Measurements from ENCODE around the gene IHH. TPM values are rescaled to one million over a fixed set of nuclear protein-coding genes. Genes with fewer than 3 reads are reported as not detected.

Gene IHH
- polyA plus RNA-seq, 3 donors, result not detected

GRCh38 chr2:219087848-219088247 lies 27.1 kb upstream of the IHH start:
- no peaks in the 10 kb centered on the region for H3K9me3 ChIP-seq (replicated peaks in 1 of 2; ENCODE audit: control insufficient read depth in 1 of 2, insufficient read depth in 1 of 2, low read length in 2 of 2)
- no peak overlapping the region for H3K4me2 ChIP-seq (replicated peaks; ENCODE audit: extremely low read depth, low read length, poor library complexity, severe bottlenecking)
- no peaks in the 10 kb centered on the region for H3K79me2 ChIP-seq (ENCODE audit: insufficient read depth, low read length)
- H3K9me3 Mint-ChIP-seq, result no peaks in the 10 kb centered on the region
- H3K36me3 Mint-ChIP-seq, result peaks cover 5 to 12% of the 10 kb centered on the region in 2 donors
- H3K4me3 ChIP-seq (replicated peaks in 1 of 3; ENCODE audit: low read depth in 2 of 3, low read length in 3 of 3), result no peak overlapping the region
- DNase-seq, result no peak
- peaks cover 40% of the 10 kb centered on the region for H3K4me1 Mint-ChIP-seq
- peaks cover 0 to 1% of the 10 kb centered on the region in 2 donors for H3K36me3 ChIP-seq (replicated peaks in 1 of 2; ENCODE audit: control insufficient read depth in 1 of 2, insufficient read depth in 2 of 2, low read length in 2 of 2)
- TF ChIP-seq, protein P1, sequence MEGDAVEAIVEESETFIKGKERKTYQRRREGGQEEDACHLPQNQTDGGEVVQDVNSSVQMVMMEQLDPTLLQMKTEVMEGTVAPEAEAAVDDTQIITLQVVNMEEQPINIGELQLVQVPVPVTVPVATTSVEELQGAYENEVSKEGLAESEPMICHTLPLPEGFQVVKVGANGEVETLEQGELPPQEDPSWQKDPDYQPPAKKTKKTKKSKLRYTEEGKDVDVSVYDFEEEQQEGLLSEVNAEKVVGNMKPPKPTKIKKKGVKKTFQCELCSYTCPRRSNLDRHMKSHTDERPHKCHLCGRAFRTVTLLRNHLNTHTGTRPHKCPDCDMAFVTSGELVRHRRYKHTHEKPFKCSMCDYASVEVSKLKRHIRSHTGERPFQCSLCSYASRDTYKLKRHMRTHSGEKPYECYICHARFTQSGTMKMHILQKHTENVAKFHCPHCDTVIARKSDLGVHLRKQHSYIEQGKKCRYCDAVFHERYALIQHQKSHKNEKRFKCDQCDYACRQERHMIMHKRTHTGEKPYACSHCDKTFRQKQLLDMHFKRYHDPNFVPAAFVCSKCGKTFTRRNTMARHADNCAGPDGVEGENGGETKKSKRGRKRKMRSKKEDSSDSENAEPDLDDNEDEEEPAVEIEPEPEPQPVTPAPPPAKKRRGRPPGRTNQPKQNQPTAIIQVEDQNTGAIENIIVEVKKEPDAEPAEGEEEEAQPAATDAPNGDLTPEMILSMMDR (IDR thresholded peaks at IDR 0.05), result no peak
- no peak overlapping the region for H2AFZ ChIP-seq (ENCODE audit: insufficient read depth, low read depth, low read length, poor library complexity, severe bottlenecking)
- intact Hi-C loops (cut with micrococcal nuclease), result no loop called here
- no peaks in the 10 kb centered on the region for H4K20me1 ChIP-seq (ENCODE audit: insufficient read depth, low read length)
- H3K27me3 ChIP-seq (ENCODE audit: control insufficient read depth in 2 of 2, insufficient read depth in 2 of 2, low read length in 2 of 2), result no peaks in the 10 kb centered on the region
- peaks cover 0 to 1% (median 0%) of the 10 kb centered on the region in 3 donors for H3K27me3 Mint-ChIP-seq (ENCODE audit: low read depth in 3 of 3)
- no peak overlapping the region for H3K9ac ChIP-seq (ENCODE audit: insufficient read depth, low read length, poor library complexity, severe bottlenecking)
- H3K27ac ChIP-seq (ENCODE audit: low read depth in 1 of 2, low read length in 2 of 2), result no peak overlapping the region
- no peak overlapping the region for H3K27ac Mint-ChIP-seq
- WGBS (ENCODE audit: insufficient coverage), result no CpG with 5 or more reads among the region's 1 CpG
- no peak overlapping the region for H3K4me3 Mint-ChIP-seq
- H3K4me1 ChIP-seq (ENCODE audit: control insufficient read depth in 1 of 2, insufficient read depth in 2 of 2, low read length in 2 of 2), result peaks cover 35 to 38% of the 10 kb centered on the region in 2 donors

GRCh38 chr2:219087361-219087760 lies 26.6 kb upstream of the IHH start:
- Mint-ChIP-seq H3K9me3 (no peaks in the 10 kb centered on the region), H3K27ac (peak overlapping the region in 2 of 7 donors; percentile 6 to 67), H3K27me3 (ENCODE audit: low read depth in 3 of 3) (peaks cover 0 to 1% (median 0%) of the 10 kb centered on the region in 3 donors), H3K36me3 (peaks cover 5 to 10% of the 10 kb centered on the region in 2 donors), H3K4me3 (no peak overlapping the region), H3K4me1 (peaks cover 45% of the 10 kb centered on the region)
- Histone ChIP-seq H3K27ac (ENCODE audit: low read depth in 1 of 2, low read length in 2 of 2) (peak overlapping the region in 1 of 2 donors; percentile 39), H3K27me3 (ENCODE audit: control insufficient read depth in 2 of 2, insufficient read depth in 2 of 2, low read length in 2 of 2) (no peaks in the 10 kb centered on the region), H4K20me1 (ENCODE audit: insufficient read depth, low read length) (no peaks in the 10 kb centered on the region), H3K4me2 (replicated peaks; ENCODE audit: extremely low read depth, low read length, poor library complexity, severe bottlenecking) (no peak overlapping the region), H2AFZ (ENCODE audit: insufficient read depth, low read depth, low read length, poor library complexity, severe bottlenecking) (no peak overlapping the region), H3K79me2 (ENCODE audit: insufficient read depth, low read length) (no peaks in the 10 kb centered on the region), H3K4me1 (ENCODE audit: control insufficient read depth in 1 of 2, insufficient read depth in 2 of 2, low read length in 2 of 2) (peaks cover 38 to 40% of the 10 kb centered on the region in 2 donors), H3K36me3 (replicated peaks in 1 of 2; ENCODE audit: control insufficient read depth in 1 of 2, insufficient read depth in 2 of 2, low read length in 2 of 2) (no peaks in the 10 kb centered on the region), H3K9ac (ENCODE audit: insufficient read depth, low read length, poor library complexity, severe bottlenecking) (peak overlapping the region; percentile 9), H3K9me3 (replicated peaks in 1 of 2; ENCODE audit: control insufficient read depth in 1 of 2, insufficient read depth in 1 of 2, low read length in 2 of 2) (no peaks in the 10 kb centered on the region), H3K4me3 (replicated peaks in 1 of 3; ENCODE audit: low read depth in 2 of 3, low read length in 3 of 3) (no peak overlapping the region)
- DNase-seq, result no peak
- WGBS (ENCODE audit: insufficient coverage), result 100% methylated on average over 2 of the region's 5 CpGs
- intact Hi-C loops (cut with micrococcal nuclease), result no loop called here
- TF ChIP-seq, protein P1 (IDR thresholded peaks at IDR 0.05), result no peak

Data from CD14-positive monocyte (primary cell).